Mesendoderm (in vitro differentiated cells): ENCODE data around the gene BPIFB2.

Experiments used
- DNase-seq: peaks from one replicate; pipeline ENCODE4 v3.0.0; 2013
- H2AK5ac ChIP-seq: 2 replicates; pipeline ENCODE4 v1.6.1; 2013; ENCODE audit warnings: low read length, inconsistent platforms
- H2BK120ac ChIP-seq: 2 replicates; pipeline ENCODE4 v1.6.1; 2013; ENCODE audit warnings: low read depth, mild to moderate bottlenecking, low read length, moderate library complexity, mixed read lengths
- H2BK15ac ChIP-seq: replicated peaks from 2 replicates; pipeline ENCODE4 v1.6.1; 2013; ENCODE audit warnings: low read depth, mild to moderate bottlenecking, moderate library complexity
- H2BK5ac ChIP-seq: 2 replicates; pipeline ENCODE4 v1.6.1; 2013; ENCODE audit warnings: low read length, inconsistent platforms
- H3K18ac ChIP-seq: 2 replicates; pipeline ENCODE4 v1.6.1; 2013; ENCODE audit warnings: mild to moderate bottlenecking, low read length, mixed read lengths
- H3K23ac ChIP-seq: one replicate; pipeline ENCODE4 v1.6.1; 2013; ENCODE audit warnings: low read length
- H3K27ac ChIP-seq: 2 replicates; pipeline ENCODE4 v1.5.1; 2013; ENCODE audit warnings: low read depth, mild to moderate bottlenecking, inconsistent platforms, low read length, moderate library complexity
- H3K27me3 ChIP-seq: 2 replicates; pipeline ENCODE4 v1.6.1; 2013; ENCODE audit warnings: low read length, control low read depth, mild to moderate bottlenecking, inconsistent platforms; ENCODE audit not compliant: insufficient read depth, poor library complexity
- H3K36me3 ChIP-seq: 2 replicates; pipeline ENCODE4 v1.6.1; 2013; ENCODE audit warnings: low read length, inconsistent platforms; ENCODE audit not compliant: control insufficient read depth, insufficient read depth
- H3K4ac ChIP-seq: one replicate; pipeline ENCODE4 v1.6.1; 2013; ENCODE audit warnings: low read depth, mild to moderate bottlenecking, low read length, moderate library complexity
- H3K4me1 ChIP-seq: 2 replicates; pipeline ENCODE4 v1.6.1; 2013; ENCODE audit warnings: low read depth, low read length, inconsistent platforms; ENCODE audit not compliant: control insufficient read depth
- H3K4me2 ChIP-seq: 2 replicates; pipeline ENCODE4 v1.6.1; 2013; ENCODE audit warnings: low read length
- H3K4me3 ChIP-seq: 2 replicates; pipeline ENCODE4 v1.5.1; 2013; ENCODE audit warnings: mild to moderate bottlenecking, low read length
- H3K56ac ChIP-seq: one replicate; pipeline ENCODE4 v1.6.1; 2013; ENCODE audit warnings: low read length
- H3K79me1 ChIP-seq: 2 replicates; pipeline ENCODE4 v1.6.1; 2013; ENCODE audit warnings: low read length, inconsistent platforms
- H3K79me2 ChIP-seq: 2 replicates; pipeline ENCODE4 v1.6.1; 2013; ENCODE audit warnings: mild to moderate bottlenecking, low read length; ENCODE audit not compliant: control insufficient read depth, insufficient read depth
- H3K9ac ChIP-seq: 2 replicates; pipeline ENCODE4 v1.6.1; 2013; ENCODE audit warnings: low read length, inconsistent platforms
- H4K5ac ChIP-seq: one replicate; pipeline ENCODE4 v1.6.1; 2013; ENCODE audit warnings: low read length
- H4K8ac ChIP-seq: one replicate; pipeline ENCODE4 v1.6.1; 2013; ENCODE audit warnings: low read depth, mild to moderate bottlenecking, control low read depth, low read length, moderate library complexity
- WGBS: extraction: QIAGEN DNeasy Blood & Tissue Kit; methylation state at CpG from one replicate; pipeline ENCODE4 v1.1.7; 2013; ENCODE audit warnings: low lambda C conversion rate, missing lambda C conversion rate; ENCODE audit not compliant: insufficient coverage; ENCODE audit errors: extremely low coverage; 5-methylcytosine and 5-hydroxymethylcytosine counted together

BPIFB2 gene

GRCh38 chr20:32970115-32970972 is 37.2 kb upstream of the BPIFB2 start:
- peak overlapping the region; percentile 78 for H2BK120ac ChIP-seq
- no peak for DNase-seq

GRCh38 chr20:32970973-32971300 is 36.6 kb upstream of the BPIFB2 start:
- H2BK5ac ChIP-seq, result peak overlapping the region; percentile 97
- no peaks in the 10 kb centered on the region for H3K79me1 ChIP-seq
- H3K18ac ChIP-seq, result peak overlapping the region; percentile 22
- no peak overlapping the region for H3K23ac ChIP-seq
- peak overlapping the region; percentile 81 for H3K4ac ChIP-seq
- H3K36me3 ChIP-seq, result no peaks in the 10 kb centered on the region
- no peaks in the 10 kb centered on the region for H3K27me3 ChIP-seq
- H2AK5ac ChIP-seq, result peak overlapping the region; percentile 99
- peak overlapping the region; percentile 39 for H3K9ac ChIP-seq
- WGBS, result no CpG with 5 or more reads among the region's 2 CpGs
- H3K27ac ChIP-seq, result peak overlapping the region; percentile 4
- H3K4me2 ChIP-seq, result no peak overlapping the region
- no peak for DNase-seq
- H4K8ac ChIP-seq, result no peak overlapping the region
- H3K56ac ChIP-seq, result peak overlapping the region; percentile 89
- peaks cover 25% of the 10 kb centered on the region for H3K4me1 ChIP-seq
- no peak overlapping the region for H2BK15ac ChIP-seq
- peak overlapping the region; percentile 78 for H2BK120ac ChIP-seq
- no peak overlapping the region for H4K5ac ChIP-seq
- no peaks in the 10 kb centered on the region for H3K79me2 ChIP-seq
- H3K4me3 ChIP-seq, result no peak overlapping the region

More at GRCh38 chr20:32970115-32970972, 37.2 kb upstream of the BPIFB2 start:
- Histone ChIP-seq H3K27ac (peak overlapping the region; percentile 4), H3K79me1 (no peaks in the 10 kb centered on the region), H3K27me3 (no peaks in the 10 kb centered on the region), H2BK15ac (no peak overlapping the region), H3K79me2 (no peaks in the 10 kb centered on the region), H3K18ac (peak overlapping the region; percentile 22), H3K4ac (peak overlapping the region; percentile 81), H2AK5ac (peak overlapping the region; percentile 99), H3K9ac (no peak overlapping the region), H3K4me3 (no peak overlapping the region), H3K36me3 (no peaks in the 10 kb centered on the region), H3K56ac (peak overlapping the region; percentile 89), H4K5ac (no peak overlapping the region), H3K4me1 (peaks cover 20% of the 10 kb centered on the region), H2BK5ac (peak overlapping the region; percentile 97), H4K8ac (no peak overlapping the region), H3K4me2 (no peak overlapping the region), H3K23ac (peak overlapping the region; percentile 17)
- WGBS, result no CpG with 5 or more reads among the region's 15 CpGs

- Histone ChIP-seq H3K27me3 (no peaks in the 10 kb centered on the region), H2BK15ac (peak overlapping the region; percentile 9), H3K56ac (peak overlapping the region; percentile 89), H2AK5ac (peak overlapping the region; percentile 57), H3K79me2 (no peaks in the 10 kb centered on the region), H3K27ac (peak overlapping the region; percentile 25), H3K4ac (peak overlapping the region; percentile 44), H2BK120ac (peak overlapping the region; percentile 92), H3K23ac (no peak overlapping the region), H3K18ac (peak overlapping the region; percentile 11), H3K4me3 (no peak overlapping the region), H3K79me1 (no peaks in the 10 kb centered on the region), H3K4me2 (no peak overlapping the region), H2BK5ac (peak overlapping the region; percentile 100), H4K8ac (no peak overlapping the region), H3K4me1 (peaks cover 28% of the 10 kb centered on the region), H3K9ac (peak overlapping the region; percentile 12), H3K36me3 (no peaks in the 10 kb centered on the region), H4K5ac (peak overlapping the region; percentile 26)
- WGBS, result no CpG with 5 or more reads among the region's 6 CpGs
- no peak for DNase-seq
Measured at GRCh38 chr20:32971703-32972161, 35.8 kb upstream of the BPIFB2 start.

- H3K18ac ChIP-seq, result peak overlapping the region; percentile 11
- peak overlapping the region; percentile 92 for H3K27ac ChIP-seq
- peak overlapping the region; percentile 26 for H4K5ac ChIP-seq
- peak overlapping the region; percentile 92 for H2BK120ac ChIP-seq
- H3K56ac ChIP-seq, result peak overlapping the region; percentile 89
- H3K79me2 ChIP-seq, result no peaks in the 10 kb centered on the region
- peak overlapping the region; percentile 44 for H3K4ac ChIP-seq
- peak overlapping the region; percentile 9 for H2BK15ac ChIP-seq
- H3K36me3 ChIP-seq, result no peaks in the 10 kb centered on the region
- peaks cover 28% of the 10 kb centered on the region for H3K4me1 ChIP-seq
- H2AK5ac ChIP-seq, result peak overlapping the region; percentile 98
- H4K8ac ChIP-seq, result no peak overlapping the region
- H3K4me2 ChIP-seq, result no peak overlapping the region
- H3K27me3 ChIP-seq, result no peaks in the 10 kb centered on the region
- H2BK5ac ChIP-seq, result peak overlapping the region; percentile 100
- H3K9ac ChIP-seq, result peak overlapping the region; percentile 14
- no peak overlapping the region for H3K4me3 ChIP-seq
- H3K79me1 ChIP-seq, result no peaks in the 10 kb centered on the region
- WGBS, result no CpG with 5 or more reads among the region's 13 CpGs
- DNase-seq, result peak; percentile 69
- H3K23ac ChIP-seq, result no peak overlapping the region
Measured at GRCh38 chr20:32972181-32973076, 35.1 kb upstream of the BPIFB2 start.

- no peaks in the 10 kb centered on the region for H3K79me2 ChIP-seq
- H4K5ac ChIP-seq, result peak overlapping the region; percentile 89
- H2BK5ac ChIP-seq, result peak overlapping the region; percentile 100
- no CpG with 5 or more reads among the region's 10 CpGs for whole genome bisulfite sequencing
- peak overlapping the region; percentile 92 for H3K27ac ChIP-seq
- DNase-seq, result peak; percentile 59
- H3K27me3 ChIP-seq, result no peaks in the 10 kb centered on the region
- peaks cover 32% of the 10 kb centered on the region for H3K4me1 ChIP-seq
- no peak overlapping the region for H3K4me3 ChIP-seq
- peak overlapping the region; percentile 89 for H3K56ac ChIP-seq
- no peaks in the 10 kb centered on the region for H3K36me3 ChIP-seq
- H3K4me2 ChIP-seq, result no peak overlapping the region
- peak overlapping the region; percentile 98 for H2AK5ac ChIP-seq
- H3K79me1 ChIP-seq, result no peaks in the 10 kb centered on the region
- no peak overlapping the region for H2BK15ac ChIP-seq
- H3K9ac ChIP-seq, result peak overlapping the region; percentile 14
- H4K8ac ChIP-seq, result no peak overlapping the region
- peak overlapping the region; percentile 6 for H2BK120ac ChIP-seq
- H3K23ac ChIP-seq, result no peak overlapping the region
- peak overlapping the region; percentile 63 for H3K4ac ChIP-seq
- H3K18ac ChIP-seq, result peak overlapping the region; percentile 89
Measured at GRCh38 chr20:32973077-32973717, 34.3 kb upstream of the BPIFB2 start.
